Fibroblast of gingiva (primary cell): ENCODE results near the gene DCTN5.
"Not testable (repeated sequence)": the region's sequence is repeated elsewhere in the genome, so short reads cannot be mapped to it uniquely, and the experiment has no call there.

ENCODE experiments used
- DNase-seq: peaks from one replicate; pipeline ENCODE4 v3.0.0-alpha.2; 2011; ENCODE audit warnings: low read depth

The DCTN5 gene

DNA sequence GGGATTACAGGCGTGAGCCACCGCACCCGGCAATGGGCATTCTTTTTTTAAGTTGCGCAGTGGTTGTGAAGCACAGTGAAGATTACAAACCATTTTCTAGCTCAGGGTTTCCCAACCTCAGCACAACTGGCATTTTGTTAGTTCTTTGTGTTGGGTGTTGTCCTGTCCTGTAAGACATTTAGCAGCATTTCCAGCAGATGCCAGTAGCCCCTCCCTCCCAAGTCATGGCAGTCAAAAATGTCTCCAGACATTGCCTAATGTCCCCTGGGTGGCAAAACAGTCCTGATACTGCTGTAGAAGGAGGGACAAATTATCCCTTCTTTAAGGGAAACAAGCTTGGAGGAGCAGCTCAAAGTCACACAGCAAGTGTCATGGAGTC is 53.0 kb downstream of the DCTN5 start:
- DNase-seq: peak; percentile 24

GRCh38 chr16:23694644-23695373 is 53.5 kb downstream of the DCTN5 start:
- DNase-seq: no peak

GRCh38 chr16:23695756-23696155 is 54.5 kb downstream of the DCTN5 start:
- no peak for DNase-seq

DNA sequence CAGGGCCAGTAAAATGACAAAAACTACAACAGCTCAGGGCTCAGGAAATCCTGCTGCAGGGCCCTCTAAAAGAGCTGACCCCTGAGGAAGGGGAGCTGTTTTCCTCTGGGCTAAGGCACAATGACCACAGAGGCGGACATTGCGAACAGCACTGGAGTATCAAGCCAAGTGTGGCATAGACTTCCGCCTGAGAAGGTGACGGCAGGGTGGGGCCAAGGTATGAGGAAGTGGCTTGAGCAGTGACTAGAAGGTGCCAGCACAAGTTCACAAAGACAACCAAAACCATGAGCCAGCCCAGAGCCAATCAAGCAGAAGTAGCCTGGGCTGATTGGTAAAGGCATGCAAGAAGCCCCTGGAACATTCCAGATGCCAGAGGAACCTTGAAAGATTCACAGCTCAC is 57.8 kb downstream of the DCTN5 start:
- no peak for DNase-seq

- no peak for DNase-seq
Measured at GRCh38 chr16:23700093-23700492, 58.8 kb downstream of the DCTN5 start.

DNA sequence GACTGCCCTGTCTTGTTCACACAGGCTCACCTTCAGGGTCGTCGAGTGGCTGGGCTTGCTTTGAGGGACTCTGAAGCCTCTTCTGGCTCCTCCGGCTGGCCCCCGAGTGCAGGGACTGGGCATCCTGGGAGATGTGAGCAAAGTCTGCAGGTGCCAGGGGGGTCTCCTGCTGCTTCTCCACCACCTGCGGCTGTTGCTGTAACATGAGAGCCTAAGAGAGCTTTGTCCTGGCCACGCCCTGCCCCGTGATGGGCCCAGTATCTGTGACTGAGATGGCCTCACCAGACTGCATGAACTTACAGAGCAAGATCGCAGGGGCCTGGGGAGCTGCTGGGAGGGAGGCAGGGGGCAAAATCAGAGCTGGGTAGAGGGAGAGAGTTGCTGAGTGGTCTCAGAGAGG is 59.2 kb downstream of the DCTN5 start:
- DNase-seq: no peak

DNA sequence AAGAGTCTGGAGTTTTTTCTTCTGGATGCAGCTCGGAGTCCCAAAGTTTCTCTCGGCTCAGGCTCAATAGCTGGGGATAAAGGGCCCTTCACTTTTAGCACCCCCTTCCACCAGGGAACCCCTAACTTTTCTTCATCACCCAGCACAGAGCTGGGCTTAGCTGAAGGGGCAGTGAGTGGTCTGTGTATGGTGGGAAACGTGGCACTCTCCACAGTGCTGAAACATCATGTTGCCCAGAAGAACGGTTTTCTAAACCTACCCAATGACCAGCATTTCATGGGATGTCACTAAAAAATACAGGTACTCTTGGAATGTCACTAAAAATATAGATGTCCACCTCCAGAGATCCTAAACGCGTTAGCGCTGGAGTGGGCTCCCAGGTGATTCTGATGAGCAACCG is 59.8 kb downstream of the DCTN5 start:
- no peak for DNase-seq

DNA sequence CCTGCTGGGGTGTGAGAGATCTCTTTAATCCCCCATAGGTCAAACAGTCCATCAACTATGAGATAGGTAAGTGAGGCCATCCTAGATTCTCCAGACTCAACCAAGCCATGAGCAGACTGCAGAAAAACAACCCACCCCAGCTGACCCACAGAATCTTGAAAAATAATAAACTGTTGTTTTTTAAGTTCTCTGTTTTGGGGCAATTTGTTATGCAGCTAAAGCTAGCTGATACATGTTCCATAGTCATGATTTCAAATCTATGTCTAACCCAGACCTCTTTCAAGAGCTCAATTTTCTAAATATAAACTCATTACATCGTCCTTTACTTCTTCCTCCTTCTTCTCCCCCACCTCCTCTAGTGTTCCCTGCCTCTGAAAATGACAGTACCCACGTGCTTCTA is 61.7 kb downstream of the DCTN5 start:
- DNase-seq: no peak

DNA sequence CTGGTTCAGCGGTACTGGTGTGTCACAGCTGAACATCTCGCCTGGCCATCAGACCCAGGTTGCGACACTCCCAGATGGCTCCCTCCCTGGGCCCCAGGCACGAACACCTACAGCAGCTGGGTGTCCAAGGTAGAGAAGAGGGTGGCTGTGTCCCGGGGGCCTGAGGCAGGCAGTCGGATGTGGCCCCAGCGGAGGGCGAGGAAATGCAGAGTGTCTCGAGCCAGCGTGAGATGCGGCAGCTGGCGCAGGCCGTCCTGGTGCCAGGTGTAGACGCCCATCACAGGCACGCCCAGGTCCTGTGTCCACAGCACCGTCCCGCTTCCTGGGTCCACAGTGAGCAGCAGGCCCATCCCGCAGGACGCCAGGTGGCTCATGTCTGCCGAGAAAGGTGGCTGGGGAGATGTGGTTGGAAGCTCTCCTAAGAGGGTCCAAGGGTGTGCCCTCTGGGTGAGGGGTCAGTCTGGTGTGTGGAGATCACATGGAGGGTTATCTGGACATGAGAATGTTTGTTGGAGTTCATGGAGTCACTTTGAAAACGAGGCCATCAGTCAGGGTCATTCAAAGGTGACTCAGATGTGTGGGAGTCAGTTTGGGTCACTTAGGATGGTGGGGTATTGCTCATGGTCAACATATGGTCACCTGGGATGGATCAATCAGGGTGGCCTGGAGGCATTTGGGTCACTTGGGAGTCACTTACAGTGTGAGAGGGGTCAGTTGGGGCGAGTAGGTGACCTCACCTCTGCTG is 63.7 kb downstream of the DCTN5 start:
- no peak for DNase-seq

DNA sequence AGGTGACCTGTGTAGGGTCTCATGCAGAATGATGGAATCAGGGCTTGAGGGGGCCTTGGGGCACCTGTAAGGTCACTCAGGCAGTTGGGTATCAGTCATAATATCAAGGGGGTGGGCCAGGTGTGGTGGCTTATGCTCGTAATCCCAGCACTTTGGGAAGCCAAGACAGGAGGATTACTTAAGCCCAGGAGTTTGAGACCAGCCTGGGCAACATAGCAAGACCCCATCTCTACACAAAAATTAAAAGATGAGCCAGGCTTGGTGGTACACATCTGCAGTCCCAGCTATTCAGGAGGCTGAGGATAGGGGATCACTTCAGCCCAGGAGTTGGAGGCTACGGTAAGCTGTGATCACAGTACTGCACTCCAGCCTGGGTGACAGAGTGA is 64.2 kb downstream of the DCTN5 start:
- no peak for DNase-seq

GRCh38 chr16:23706439-23706838 is 65.2 kb downstream of the DCTN5 start:
- no peak for DNase-seq

DNA sequence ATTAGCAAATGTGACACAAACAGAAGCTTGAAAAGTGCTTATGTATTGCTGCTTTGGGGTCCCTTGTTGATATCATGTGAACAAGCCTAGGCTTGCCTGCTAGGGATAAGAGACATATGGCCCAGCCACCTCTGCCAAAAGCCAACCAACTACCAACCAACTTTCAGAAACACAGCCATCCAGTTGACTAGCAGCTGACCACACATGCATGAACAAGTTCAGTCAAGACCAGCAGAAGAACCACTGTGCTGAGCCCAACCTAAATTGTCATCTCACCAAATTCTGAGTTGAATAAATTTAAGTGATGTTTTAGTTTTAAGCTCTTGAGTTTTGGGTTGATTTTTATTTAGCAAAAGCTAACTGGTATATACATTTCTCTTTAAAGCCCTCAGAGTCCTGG is 68.3 kb downstream of the DCTN5 start:
- DNase-seq: no peak

- DNase-seq: no peak
Measured at GRCh38 chr16:23710008-23710407, 68.7 kb downstream of the DCTN5 start.

DNA sequence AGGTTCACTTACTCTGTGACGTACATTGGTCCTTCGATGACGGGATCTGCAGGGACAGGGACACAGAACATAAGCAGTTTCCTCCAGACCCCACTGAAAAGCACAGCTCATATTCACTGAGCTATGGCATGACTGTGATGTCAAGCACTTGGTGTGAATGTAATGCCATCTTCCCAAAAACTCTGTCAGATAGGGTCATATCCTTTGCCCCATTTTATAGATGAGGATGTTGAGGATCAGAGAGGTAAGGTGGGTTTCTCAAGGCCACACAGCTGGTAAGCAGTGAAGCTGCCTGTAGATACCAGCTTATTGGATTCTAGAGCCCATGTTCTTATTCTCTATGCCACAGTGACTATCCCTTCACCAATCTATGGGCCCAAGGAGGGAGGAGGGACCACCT is 69.2 kb downstream of the DCTN5 start:
- no peak for DNase-seq

DNA sequence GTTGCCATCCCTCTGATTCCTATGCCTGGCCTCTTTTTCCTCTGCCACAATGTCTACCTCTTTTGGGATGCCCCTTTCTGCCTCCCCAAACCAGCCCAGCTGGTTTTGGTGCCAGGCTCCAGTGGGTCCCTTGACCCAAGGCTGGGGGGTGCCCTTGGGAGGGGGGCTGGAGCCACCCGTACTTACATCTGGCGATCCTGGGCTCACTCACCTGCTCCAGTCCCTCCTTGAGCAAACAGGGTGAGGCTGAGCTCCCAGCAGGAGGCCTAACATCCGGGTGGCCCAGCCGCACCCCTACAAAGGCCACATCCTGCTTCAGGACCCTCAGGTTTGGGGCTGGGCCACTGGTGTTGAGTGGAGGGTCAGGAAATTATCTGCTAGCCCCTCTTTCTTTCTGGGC is 70.5 kb downstream of the DCTN5 start:
- no peak for DNase-seq

DNA sequence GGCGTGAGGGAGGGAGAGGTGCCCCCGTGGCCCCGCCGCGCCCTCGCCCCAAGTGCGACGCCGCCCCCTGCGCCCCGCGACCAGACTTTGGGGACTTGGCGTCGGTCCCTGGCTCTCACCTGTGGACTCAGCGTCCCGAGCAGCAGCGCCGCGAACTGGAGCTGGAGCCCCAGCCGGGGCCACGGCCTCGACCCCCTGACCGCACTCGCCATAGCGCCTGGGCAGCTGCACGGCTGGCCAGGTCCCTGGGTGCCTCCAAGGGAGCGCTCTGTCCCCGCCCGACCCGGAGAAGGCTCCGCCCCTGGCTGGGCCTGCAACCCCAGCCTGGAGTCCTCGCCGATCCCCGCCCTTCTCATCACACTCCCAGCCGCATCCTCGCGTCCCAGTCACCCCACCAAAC is 71.7 kb downstream of the DCTN5 start, which contains the start of gene ERN2:
TSS of gene ERN2 (minus strand) at position 247 of the 400 bp plus-strand sequence. CDS start at position 212, 35 bp downstream.
- DNase-seq: no peak

- no peak for DNase-seq
Measured at GRCh38 chr16:23716484-23716883, 75.2 kb downstream of the DCTN5 start.

DNA sequence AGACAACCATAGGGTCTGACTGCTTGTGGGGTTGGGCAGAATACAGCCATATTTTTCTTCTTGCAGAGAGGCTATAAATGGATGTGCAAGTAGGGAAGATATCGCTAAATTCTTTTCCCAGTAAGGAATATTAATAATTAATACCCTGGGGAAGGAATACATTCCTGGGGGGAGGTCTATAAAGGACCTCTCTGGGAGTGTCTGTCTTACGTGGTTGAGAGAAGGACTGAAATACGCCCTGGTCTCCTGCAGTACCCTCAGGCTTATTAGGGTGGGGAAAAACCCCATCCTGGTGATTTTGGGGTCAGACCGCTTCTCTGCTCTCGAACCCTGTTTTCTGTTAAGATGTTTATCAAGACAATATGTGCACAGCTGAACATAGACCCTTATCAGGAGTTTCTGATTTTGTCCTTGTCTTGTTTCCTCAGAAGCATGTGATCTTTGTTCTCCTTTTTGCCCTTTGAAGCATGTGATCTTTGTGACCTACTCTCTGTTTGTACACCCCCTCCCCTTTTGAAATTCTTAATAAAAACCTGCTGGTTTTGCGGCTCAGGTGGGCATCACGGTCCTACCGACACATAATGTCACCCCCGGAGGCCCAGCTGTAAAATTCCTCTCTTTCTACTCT is 81.5 kb downstream of the DCTN5 start:
- not testable (repeated sequence) for DNase-seq

GRCh38 chr16:23724096-23724784 is 83.0 kb downstream of the DCTN5 start:
- peak; percentile 6 for DNase-seq

GRCh38 chr16:23724785-23725131 is 83.5 kb downstream of the DCTN5 start:
- DNase-seq: no peak

DNA sequence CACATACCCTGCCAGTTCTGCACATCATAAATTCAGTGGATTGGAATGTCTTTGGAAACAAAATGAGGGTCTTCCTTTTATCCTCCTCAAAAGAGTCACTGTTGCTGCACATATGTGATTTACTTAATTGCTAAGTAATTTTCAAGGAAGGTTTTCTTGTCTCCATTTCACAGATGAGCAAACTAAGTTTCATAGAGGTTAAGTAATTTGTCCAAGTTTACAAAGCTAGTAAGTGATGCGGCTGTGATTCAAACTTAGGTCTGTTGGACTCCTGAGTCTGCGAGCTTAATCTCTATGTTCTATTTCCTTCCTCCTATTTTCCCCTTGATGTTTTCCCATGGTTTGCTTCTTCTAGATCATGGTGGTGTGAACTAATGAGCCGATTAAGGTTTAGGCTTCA is 85.4 kb downstream of the DCTN5 start:
- DNase-seq: no peak
